ENCODE data around the gene KANK4.
A peak's percentile ranks its signal among the peaks of the same experiment; 100 is the strongest.
"Not testable (repeated sequence)": the region's sequence is repeated elsewhere in the genome, so short reads cannot be mapped to it uniquely, and the experiment has no call there.

The KANK4 gene

GRCh38 chr1:62237950-62238374 lies 81.3 kb downstream of the KANK4 start:
- no peak for DNase-seq
- ATAC-seq = no peak

- no peak for ATAC-seq
- DNase-seq = no peak
Observed at GRCh38 chr1:62237361-62237760, 81.9 kb downstream of the KANK4 start.

DNA sequence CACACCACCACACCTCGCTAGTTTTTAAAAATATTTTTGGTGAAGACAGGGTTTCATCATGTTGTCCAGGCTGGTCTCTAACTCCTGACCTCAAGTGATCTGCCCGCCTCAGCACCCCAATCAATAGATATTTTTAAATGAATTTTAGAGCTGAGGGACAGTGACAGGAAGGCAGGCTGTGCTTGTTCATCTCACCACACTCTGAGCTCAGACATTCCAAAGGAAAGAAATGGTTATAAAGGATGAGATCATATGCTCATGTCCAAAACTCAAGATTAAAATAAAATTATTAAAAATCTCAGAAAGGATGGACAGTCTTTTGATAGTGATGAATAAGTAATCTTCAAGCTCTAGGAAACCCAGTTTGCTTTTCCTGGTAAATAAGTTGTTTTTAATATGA lies 83.7 kb downstream of the KANK4 start:
- no peak for DNase-seq
- ATAC-seq = no peak

DNA sequence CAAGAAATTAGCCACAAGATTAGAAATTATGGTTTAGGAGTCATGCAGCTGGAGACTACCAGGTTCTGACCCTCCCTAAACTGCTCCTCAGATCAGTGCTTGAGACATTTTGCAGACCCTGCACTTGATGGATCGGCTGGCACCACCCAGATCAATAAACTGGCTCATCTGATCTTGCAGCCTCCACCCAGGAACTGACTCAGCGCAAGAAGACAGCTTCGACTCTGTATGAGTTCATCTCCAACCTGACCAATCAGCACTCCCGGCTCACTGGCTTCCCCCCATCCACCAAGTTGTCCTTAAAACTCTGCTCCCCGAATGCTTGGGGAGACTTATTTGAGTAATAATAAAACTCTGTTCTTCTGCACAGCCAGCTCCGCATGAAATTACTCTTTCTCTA lies 84.5 kb downstream of the KANK4 start:
- DNase-seq = no peak
- ATAC-seq = no peak

- DNase-seq = no peak
- no peak for ATAC-seq
Observed at GRCh38 chr1:62233926-62234450, 85.2 kb downstream of the KANK4 start.

DNA sequence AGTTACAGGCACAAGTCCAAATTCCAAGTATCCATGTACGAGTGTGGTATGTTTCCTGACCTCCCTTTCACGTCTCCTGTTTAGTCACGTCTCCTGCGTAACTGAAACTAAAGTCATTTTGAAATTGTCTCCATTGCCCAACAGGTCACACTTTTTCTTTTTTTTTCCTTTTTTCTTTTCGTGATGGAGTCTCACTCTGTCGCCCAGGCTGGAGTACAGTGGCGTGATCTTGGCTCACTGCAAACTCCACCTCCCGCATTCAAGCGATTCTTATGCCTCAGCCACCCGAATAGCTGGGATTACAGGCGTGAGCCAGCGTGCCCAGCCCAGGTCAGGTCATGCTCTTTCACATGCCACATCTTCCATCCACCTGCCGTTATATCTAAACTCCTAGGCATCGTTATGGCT lies 86.4 kb downstream of the KANK4 start:
- no peak for DNase-seq
- no peak for ATAC-seq

DNA sequence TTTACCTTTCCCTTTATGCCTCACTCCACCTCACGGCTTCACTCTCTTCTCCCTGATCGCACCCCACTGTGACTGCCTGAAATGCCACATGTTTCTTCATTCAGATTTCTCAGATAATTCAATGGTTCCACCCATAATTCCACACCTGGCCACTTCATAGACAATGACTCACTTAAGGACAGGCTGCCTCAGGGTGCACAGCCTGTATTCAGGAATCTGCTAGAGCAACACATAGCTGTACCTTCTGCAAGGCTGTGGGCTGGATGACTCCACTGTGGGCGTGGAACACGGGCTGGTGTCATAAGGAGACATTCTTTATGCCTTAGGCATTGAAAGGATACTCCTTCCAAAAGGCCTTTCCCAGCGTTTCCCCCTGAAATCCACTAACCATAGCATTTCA lies 88.5 kb downstream of the KANK4 start:
- ATAC-seq (no peak), DNase-seq (no peak)

DNA sequence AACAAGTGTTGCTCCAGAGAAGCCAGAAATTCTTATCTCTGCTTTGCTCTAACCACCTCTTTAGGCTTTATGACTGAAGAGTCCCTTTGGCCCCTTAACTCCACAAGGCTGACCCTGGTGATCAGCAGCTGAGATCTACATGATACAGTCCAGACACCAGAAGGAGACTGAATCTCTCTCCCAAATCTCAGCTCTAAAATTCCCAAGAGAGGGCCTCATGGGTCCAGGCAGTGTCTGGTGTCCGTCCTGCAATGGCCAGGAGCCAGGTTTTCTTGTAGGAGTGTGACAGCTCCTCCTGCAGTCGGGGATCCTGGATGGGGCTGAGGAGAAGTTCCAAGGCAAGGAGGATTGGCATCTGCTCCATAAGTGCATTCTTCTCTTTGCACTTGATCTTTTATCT lies 89.3 kb downstream of the KANK4 start:
- ATAC-seq = no peak
- no peak for DNase-seq

DNA sequence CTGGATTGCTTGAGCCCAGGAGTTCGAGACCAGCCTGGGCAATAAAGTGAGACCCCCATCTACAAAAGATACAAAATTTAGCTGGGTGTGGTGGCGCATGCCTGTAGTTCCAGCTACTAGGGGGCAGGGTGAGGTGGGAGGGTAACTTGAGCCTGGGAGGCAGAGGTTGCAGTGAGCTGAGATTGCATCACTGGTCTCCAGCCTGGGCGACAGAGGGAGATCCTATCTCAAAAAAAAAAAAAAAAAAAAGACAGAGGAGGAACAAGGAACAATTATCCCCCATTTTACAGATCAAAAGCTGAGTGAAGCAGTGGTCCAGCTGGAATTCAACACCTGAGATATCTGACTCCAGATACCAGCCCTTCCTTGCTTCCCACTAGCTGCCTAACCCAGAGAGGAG lies 89.8 kb downstream of the KANK4 start:
- DNase-seq (no peak), ATAC-seq (no peak)

DNA sequence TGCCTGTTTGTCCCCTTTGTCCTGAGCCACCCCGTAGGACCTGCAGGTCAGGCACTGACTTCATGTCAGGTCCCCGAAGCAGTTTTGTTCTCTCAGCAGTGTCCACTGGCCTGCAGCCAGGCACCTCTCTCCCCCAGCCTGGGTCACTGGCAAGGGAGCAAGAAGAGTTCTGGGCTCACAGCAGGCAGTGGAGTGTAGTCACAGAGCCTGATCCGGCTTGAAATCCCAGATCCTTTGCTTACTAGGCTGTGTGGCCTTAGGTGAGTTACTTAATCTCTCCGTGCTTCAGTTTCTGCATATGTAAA lies 90.4 kb downstream of the KANK4 start:
- DNase-seq = no peak
- no peak for ATAC-seq

DNA sequence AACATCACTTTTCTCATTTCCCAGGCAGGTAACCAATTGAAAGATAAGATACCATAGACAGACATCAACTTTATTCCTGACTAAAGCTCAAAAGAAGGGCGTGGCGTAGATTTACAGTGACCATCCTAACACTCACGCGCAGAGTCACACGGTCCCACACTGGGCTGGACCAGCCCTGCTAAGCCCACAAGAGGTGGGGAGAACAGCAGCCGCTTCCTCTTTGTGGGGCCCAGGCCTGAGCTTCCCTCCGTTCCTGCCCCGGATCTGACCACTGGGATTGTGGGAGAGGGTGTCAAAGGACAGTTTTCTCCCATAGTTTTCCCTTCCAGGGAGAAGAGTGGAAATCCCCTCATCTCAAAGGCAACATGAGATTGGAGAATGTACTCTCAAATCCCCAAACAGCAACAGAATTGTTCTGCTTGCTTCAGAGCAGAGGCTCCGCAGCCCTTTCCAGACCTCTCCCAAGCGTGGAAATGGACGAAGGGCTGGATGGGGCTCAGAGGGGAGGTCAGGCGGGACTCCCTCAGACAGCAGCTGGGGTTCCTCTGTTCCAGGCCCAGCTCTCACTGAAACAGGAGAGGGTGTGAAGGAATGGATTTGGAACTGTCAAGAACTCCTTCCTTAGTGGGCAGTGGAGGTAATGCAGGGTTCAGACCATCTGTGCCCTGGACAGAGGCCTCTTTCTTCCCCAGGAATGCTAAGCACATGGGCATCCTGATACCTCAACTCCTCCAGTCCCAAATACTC lies 90.9 kb downstream of the KANK4 start:
- DNase-seq (no peak), ATAC-seq (no peak)

GRCh38 chr1:62227496-62227895 lies 91.7 kb downstream of the KANK4 start:
- DNase-seq = no peak

GRCh38 chr1:62224182-62224581 lies 95.1 kb downstream of the KANK4 start:
- no peak for DNase-seq
- no peak for ATAC-seq

More at GRCh38 chr1:62227496-62227895, 91.7 kb downstream of the KANK4 start:
- ATAC-seq = no peak

- no peak for ATAC-seq
- no peak for DNase-seq
Observed at GRCh38 chr1:62222321-62222720, 96.9 kb downstream of the KANK4 start.

GRCh38 chr1:62221171-62221570 lies 98.1 kb downstream of the KANK4 start:
- ATAC-seq (no peak), DNase-seq (no peak)

- ATAC-seq = not testable (repeated sequence)
Observed at GRCh38 chr1:62220456-62220855, 98.8 kb downstream of the KANK4 start.

DNA sequence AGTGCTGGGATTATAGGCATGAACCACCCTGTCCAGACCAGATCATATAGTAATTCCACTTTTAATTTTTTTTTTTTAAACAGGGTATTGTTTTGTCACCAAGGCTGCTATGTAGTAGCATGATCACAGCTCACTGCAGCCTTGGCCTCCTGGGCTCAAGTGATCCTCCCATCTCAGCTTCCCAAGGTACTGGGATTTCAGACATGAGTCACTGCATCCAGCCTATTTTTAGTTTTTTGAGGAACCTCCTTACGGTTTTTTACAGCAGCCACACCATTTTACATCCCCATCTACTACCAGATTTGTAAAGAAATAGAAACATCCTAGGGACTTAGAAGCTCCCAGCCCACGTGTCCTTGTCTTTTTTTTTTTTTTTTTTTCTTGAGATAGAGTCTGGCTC lies 100.6 kb downstream of the KANK4 start:
- no peak for ATAC-seq
- DNase-seq = no peak

More at GRCh38 chr1:62220456-62220855, 98.8 kb downstream of the KANK4 start:
- DNase-seq = not testable (repeated sequence)

DNA sequence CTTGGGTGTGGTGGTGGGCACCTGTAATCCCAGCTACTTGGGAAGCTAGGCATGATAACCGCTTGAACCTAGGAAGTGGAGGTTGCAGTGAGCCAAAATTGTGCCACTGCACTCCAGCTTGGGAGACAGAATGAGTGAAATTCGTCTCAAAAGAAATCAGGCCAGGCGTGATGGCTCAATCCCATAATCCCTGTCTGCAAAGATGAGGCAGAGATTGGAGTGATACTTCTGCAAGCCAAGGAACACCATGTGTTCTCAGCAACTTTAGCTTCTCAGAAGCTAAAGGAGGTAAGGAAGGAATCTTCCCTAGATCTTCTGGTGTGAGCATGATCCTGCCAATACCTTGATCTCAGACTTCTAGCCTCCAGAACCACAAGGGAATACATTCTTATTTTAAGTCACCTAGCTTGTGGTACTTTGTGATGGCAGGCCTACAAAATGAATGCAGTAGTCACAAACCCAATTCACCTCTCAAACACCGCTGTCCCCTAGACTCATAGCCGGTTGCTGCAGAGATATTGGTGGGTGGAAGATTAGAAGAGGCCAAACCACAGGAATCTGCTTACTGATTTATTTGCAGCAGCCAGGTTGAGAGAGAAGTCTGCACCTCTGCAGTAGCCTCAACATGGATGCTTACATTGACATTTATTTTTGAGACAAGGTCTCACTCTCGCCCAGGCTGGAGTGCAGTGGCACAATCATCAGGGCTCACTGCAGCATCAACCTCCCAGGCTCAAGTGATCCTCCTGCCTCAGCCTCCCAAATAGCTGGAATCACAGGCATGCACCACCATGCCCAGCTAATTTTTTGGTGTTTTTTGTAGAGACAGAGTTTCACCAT lies 105.9 kb downstream of the KANK4 start:
- no peak for ATAC-seq

DNA sequence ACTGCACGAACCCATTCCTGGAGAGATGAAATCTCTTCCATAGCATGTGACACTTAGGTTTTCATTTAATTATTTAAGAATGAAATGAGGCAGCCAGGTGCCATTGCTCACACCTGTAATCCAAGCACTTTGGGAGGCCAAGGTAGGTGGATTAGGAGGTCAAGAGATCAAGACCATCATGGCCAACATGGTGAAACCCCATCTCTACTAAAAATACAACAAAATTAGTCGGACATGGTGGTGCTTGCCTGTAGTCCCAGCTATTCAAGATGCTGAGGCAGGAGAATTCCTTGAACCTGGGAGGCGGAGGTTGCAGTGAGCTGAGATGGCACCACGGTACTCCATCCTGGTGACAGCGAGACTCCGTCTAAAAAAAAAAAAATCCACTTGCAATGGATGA lies 106.8 kb downstream of the KANK4 start:
- ATAC-seq = no peak

More for the DNA sequence above, 105.9 kb downstream of the KANK4 start:
- no peak for DNase-seq

DNA sequence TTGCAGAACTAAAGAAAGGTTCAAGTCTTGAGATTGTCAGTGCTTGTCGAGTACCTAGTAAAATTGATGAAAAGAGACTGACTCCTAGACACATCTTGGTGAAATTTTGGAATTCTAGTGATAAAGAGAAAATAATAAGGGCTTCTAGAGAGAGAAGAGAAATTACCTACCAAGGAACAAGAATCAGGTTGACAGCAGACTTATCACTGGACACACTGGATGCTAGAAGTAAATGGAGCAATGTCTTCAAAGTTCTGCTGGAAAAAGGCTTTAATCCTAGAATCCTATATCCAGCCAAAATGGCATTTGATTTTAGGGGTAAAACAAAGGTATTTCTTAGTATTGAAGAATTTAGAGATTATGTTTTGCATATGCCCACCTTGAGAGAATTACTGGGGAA lies 108.3 kb downstream of the KANK4 start:
- ATAC-seq = no peak
- DNase-seq = no peak

More for the DNA sequence above, 106.8 kb downstream of the KANK4 start:
- DNase-seq = no peak

DNA sequence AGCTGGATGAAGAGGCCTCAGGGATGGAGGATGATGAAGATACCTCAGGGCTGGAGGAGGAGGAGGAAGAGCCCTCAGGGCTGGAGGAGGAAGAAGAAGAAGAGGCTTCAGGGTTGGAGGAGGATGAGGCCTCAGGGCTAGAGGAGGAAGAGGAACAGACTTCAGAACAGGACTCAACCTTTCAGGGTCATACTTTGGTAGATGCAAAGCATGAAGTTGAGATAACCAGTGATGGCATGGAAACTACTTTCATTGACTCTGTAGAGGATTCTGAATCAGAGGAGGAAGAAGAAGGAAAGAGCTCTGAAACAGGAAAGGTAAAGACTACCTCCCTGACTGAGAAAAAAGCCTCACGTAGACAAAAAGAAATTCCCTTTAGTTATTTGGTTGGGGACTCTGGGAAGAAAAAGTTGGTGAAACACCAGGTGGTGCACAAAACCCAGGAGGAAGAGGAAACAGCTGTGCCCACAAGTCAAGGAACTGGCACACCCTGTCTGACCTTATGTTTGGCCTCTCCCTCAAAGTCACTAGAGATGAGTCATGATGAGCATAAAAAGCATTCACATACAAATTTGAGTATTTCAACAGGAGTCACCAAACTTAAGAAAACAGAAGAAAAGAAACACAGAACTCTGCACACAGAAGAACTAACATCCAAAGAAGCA lies 109.2 kb downstream of the KANK4 start:
- DNase-seq (no peak), ATAC-seq (peak; percentile 43)

DNA sequence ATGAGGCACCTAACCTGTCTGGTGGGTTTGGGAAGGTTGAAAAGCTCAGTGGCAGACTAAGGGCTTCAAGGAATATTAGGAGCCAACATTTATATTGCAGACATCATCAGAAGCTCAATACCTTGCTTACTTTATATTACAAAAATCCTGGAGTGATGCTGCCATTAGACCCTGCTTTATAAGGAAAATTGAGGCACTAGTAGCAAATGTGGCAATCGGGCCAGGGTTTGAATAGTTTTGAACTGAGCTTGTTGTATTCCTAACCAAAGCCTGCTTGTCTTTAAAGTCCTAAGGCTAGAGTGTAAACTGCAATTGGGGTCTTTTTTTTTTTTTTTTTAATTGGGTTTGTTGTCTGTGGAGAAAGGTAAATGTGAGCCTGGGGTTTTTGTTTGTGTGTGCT lies 110.3 kb downstream of the KANK4 start:
- ATAC-seq = no peak
- no peak for DNase-seq

DNA sequence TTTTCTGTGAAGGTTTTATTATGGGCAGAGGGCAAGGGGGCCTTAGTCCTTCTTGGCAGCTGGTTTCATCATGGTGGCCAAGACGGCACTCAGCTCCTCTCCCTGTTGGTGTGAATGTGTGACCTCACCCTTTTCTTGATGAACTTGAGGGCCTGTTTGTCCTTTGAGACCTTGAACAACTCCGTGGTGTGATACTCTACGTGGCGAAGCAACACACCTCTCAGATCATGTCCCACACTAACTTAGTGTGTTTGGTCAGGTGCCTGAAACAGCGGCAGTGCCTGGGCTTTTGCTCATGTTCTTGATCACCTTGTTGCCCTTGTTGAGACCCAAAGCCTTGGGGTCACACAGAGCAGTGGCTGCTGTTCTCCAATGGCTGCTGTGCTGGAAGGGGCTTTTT lies 111.1 kb downstream of the KANK4 start:
- DNase-seq (no peak), ATAC-seq (no peak)

Measured in stimulated activated naive CD8-positive, alpha-beta T cell treated with anti-CD3 and anti-CD28 coated beads, Interleukin-15, Interleukin-2, amounts not matched to agents 100 U/mL and 50 U/mL, for 24 hours (primary cell).